ENCODE data around the gene OR51A7.

The OR51A7 gene

DNA sequence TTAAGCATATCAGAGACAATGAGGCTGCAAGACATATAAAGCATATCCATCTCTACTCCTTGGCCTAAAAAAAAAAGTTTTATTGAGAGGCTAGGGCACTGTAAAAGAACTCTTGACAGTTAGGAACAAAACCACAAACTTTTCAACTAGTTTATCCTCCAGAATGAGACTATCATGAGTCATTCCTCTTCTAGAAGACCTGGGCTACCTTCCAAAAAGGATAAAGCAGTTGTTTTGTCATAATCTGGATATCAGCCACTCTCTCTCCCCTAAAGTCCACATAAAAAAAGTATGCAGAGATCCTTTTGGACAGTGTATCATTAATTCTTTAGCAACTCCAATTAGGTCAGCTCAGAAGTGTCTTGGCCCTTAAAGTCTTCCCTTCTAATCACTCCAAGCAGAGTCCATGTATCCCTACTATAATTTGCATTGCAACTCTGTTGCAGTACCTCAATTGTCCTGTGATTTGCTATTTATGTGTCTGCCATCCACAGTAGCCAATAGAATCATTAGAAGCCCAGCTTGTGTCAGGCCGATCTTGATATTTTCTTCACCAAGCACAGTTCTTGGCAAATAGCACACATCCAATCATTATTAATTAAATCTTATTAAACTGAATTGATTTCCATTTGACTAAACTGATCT lies 11.5 kb upstream of the OR51A7 start:
- Histone ChIP-seq H3K79me2 (ENCODE audit: control insufficient read depth, insufficient read depth, low read length) (no peaks in the 10 kb centered on the region), H3K27ac (ENCODE audit: low read depth, low read length) (no peak overlapping the region), H3K9ac (ENCODE audit: low read length) (no peak overlapping the region), H3K4me2 (ENCODE audit: low read length) (no peak overlapping the region), H2AK5ac (ENCODE audit: low read length) (no peak overlapping the region), H2BK5ac (ENCODE audit: low read length) (no peak overlapping the region), H3K18ac (ENCODE audit: low read length) (no peak overlapping the region), H4K8ac (ENCODE audit: low read depth, low read length) (no peak overlapping the region), H3K4me3 (ENCODE audit: low read length) (no peak overlapping the region), H3K36me3 (ENCODE audit: control insufficient read depth, insufficient read depth, low read length) (no peaks in the 10 kb centered on the region), H3K79me1 (ENCODE audit: low read length) (no peaks in the 10 kb centered on the region), H4K5ac (ENCODE audit: low read length) (no peak overlapping the region), H3K23ac (ENCODE audit: low read length) (no peak overlapping the region), H2BK120ac (ENCODE audit: low read depth, low read length) (no peak overlapping the region), H3K27me3 (ENCODE audit: insufficient read depth, low read length, poor library complexity) (no peaks in the 10 kb centered on the region), H3K56ac (ENCODE audit: low read length) (no peak overlapping the region), H3K4me1 (ENCODE audit: control insufficient read depth, low read depth, low read length) (no peaks in the 10 kb centered on the region), H3K4ac (ENCODE audit: low read depth, low read length) (no peak overlapping the region), H2BK15ac (replicated peaks; ENCODE audit: low read depth) (no peak overlapping the region)
- peak; percentile 16 for DNase-seq
- WGBS (ENCODE audit: extremely low coverage, insufficient coverage, low lambda C conversion rate), result no CpG with 5 or more reads among the region's 1 CpG

DNA sequence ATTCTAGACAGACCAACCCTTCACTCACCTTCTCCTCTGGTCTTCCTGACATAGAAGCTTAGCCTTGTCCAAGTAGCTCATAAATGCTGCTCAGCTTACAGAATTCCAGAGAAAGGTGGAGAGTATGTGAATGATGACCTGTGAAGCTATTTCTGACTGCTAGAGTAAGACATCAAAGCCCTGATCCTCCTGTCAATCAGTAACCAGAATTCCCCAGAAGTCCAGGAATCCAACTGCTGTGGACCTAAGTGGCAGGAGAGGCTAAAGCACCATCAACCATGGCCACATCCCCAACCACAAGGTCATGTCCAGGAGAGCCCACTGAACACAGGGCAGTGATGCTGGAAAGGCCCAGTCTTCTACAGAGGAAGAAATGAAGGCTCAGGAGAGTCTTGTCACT lies 13.0 kb downstream of the OR51A7 start:
- no peaks in the 10 kb centered on the region for H3K79me2 ChIP-seq (ENCODE audit: control insufficient read depth, insufficient read depth, low read length)
- H3K9ac ChIP-seq (ENCODE audit: low read length), result no peak overlapping the region
- no peak overlapping the region for H4K5ac ChIP-seq (ENCODE audit: low read length)
- no peaks in the 10 kb centered on the region for H3K79me1 ChIP-seq (ENCODE audit: low read length)
- no peak for DNase-seq
- H3K18ac ChIP-seq (ENCODE audit: low read length), result no peak overlapping the region
- H4K8ac ChIP-seq (ENCODE audit: low read depth, low read length), result no peak overlapping the region
- H3K27ac ChIP-seq (ENCODE audit: low read depth, low read length), result no peak overlapping the region
- no peak overlapping the region for H2BK120ac ChIP-seq (ENCODE audit: low read depth, low read length)
- H2BK5ac ChIP-seq (ENCODE audit: low read length), result no peak overlapping the region
- H3K27me3 ChIP-seq (ENCODE audit: insufficient read depth, low read length, poor library complexity), result no peaks in the 10 kb centered on the region
- H2AK5ac ChIP-seq (ENCODE audit: low read length), result no peak overlapping the region
- no peak overlapping the region for H3K23ac ChIP-seq (ENCODE audit: low read length)
- no peaks in the 10 kb centered on the region for H3K36me3 ChIP-seq (ENCODE audit: control insufficient read depth, insufficient read depth, low read length)
- H3K4me2 ChIP-seq (ENCODE audit: low read length), result no peak overlapping the region
- no peak overlapping the region for H2BK15ac ChIP-seq (replicated peaks; ENCODE audit: low read depth)
- H3K56ac ChIP-seq (ENCODE audit: low read length), result no peak overlapping the region
- H3K4me3 ChIP-seq (ENCODE audit: low read length), result no peak overlapping the region
- no peak overlapping the region for H3K4ac ChIP-seq (ENCODE audit: low read depth, low read length)
- no peaks in the 10 kb centered on the region for H3K4me1 ChIP-seq (ENCODE audit: control insufficient read depth, low read depth, low read length)

DNA sequence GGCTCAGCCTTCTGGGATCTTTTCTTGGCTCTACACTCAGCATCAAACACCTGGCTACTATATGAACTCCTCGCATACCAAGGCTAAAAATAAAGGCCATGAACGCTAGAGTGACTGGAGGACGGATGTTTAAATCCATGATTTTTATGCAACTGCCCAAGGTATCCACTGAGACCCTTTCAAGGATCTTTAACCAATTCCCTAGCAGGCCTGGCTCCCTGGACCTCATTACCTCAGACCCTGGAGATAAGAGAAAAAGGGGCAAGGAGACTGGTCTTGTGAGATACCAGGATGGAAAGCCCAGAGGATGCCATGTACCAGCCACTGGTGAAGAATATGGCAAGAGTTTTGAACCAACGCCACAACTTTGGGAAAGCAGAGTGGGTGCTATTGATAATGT lies 15.7 kb downstream of the OR51A7 start, which contains the start of gene OR51G2:
Gene OR51G2 (minus strand): TSS at position 101 of the 400 bp plus-strand sequence. CDS start 3,687 bp downstream, outside the sequence.
- Histone ChIP-seq H3K27ac (ENCODE audit: low read depth, low read length) (no peak within 1 kb of the TSS), H3K23ac (ENCODE audit: low read length) (no peak within 1 kb of the TSS), H4K5ac (ENCODE audit: low read length) (no peak within 1 kb of the TSS), H3K18ac (ENCODE audit: low read length) (no peak within 1 kb of the TSS), H3K9ac (ENCODE audit: low read length) (no peak within 1 kb of the TSS), H4K8ac (ENCODE audit: low read depth, low read length) (no peak within 1 kb of the TSS), H3K4me3 (ENCODE audit: low read length) (no peak within 1 kb of the TSS), H3K4ac (ENCODE audit: low read depth, low read length) (no peak within 1 kb of the TSS), H3K79me2 (ENCODE audit: control insufficient read depth, insufficient read depth, low read length) (no peaks in the 10 kb centered on the region), H2BK5ac (ENCODE audit: low read length) (no peak within 1 kb of the TSS), H2BK15ac (replicated peaks; ENCODE audit: low read depth) (no peak within 1 kb of the TSS), H3K4me2 (ENCODE audit: low read length) (no peak within 1 kb of the TSS), H3K56ac (ENCODE audit: low read length) (no peak within 1 kb of the TSS), H2AK5ac (ENCODE audit: low read length) (no peak within 1 kb of the TSS), H3K27me3 (ENCODE audit: insufficient read depth, low read length, poor library complexity) (no peaks in the 10 kb centered on the region), H3K36me3 (ENCODE audit: control insufficient read depth, insufficient read depth, low read length) (no peaks in the 10 kb centered on the region), H3K79me1 (ENCODE audit: low read length) (no peaks in the 10 kb centered on the region), H3K4me1 (ENCODE audit: control insufficient read depth, low read depth, low read length) (no peaks in the 10 kb centered on the region), H2BK120ac (ENCODE audit: low read depth, low read length) (no peak within 1 kb of the TSS)
- no peak for DNase-seq
- no CpG with 5 or more reads among the region's 4 CpGs for WGBS (ENCODE audit: extremely low coverage, insufficient coverage, low lambda C conversion rate)

DNA sequence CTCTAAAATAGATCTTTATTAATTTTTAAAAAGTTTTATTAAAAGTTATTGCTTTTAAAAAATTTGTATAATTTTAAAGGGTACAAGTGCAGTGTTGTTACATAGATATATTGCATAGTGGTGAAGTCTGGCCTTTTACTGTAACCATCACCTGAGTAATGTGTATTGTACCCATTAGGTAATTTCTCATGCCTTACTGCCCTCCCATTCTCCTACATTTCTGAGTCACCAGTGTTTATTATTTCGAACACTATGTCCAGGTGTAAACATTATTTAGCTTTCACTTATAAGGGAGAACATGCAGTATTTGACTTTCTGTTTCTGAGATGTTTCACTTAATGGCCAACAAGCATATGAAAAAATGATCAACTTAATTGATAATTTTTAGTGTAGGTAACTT lies 18.2 kb downstream of the OR51A7 start:
- no peak overlapping the region for H4K8ac ChIP-seq (ENCODE audit: low read depth, low read length)
- no peak overlapping the region for H2AK5ac ChIP-seq (ENCODE audit: low read length)
- no peaks in the 10 kb centered on the region for H3K79me1 ChIP-seq (ENCODE audit: low read length)
- no peak overlapping the region for H3K27ac ChIP-seq (ENCODE audit: low read depth, low read length)
- H3K4me2 ChIP-seq (ENCODE audit: low read length), result no peak overlapping the region
- WGBS (ENCODE audit: extremely low coverage, insufficient coverage, low lambda C conversion rate), result no CpG with 5 or more reads among the region's 1 CpG
- H3K79me2 ChIP-seq (ENCODE audit: control insufficient read depth, insufficient read depth, low read length), result no peaks in the 10 kb centered on the region
- no peak overlapping the region for H3K56ac ChIP-seq (ENCODE audit: low read length)
- no peaks in the 10 kb centered on the region for H3K36me3 ChIP-seq (ENCODE audit: control insufficient read depth, insufficient read depth, low read length)
- H3K27me3 ChIP-seq (ENCODE audit: insufficient read depth, low read length, poor library complexity), result no peaks in the 10 kb centered on the region
- no peak overlapping the region for H3K23ac ChIP-seq (ENCODE audit: low read length)
- no peak overlapping the region for H3K18ac ChIP-seq (ENCODE audit: low read length)
- DNase-seq, result no peak
- no peaks in the 10 kb centered on the region for H3K4me1 ChIP-seq (ENCODE audit: control insufficient read depth, low read depth, low read length)
- H4K5ac ChIP-seq (ENCODE audit: low read length), result no peak overlapping the region
- H2BK120ac ChIP-seq (ENCODE audit: low read depth, low read length), result no peak overlapping the region
- H3K4me3 ChIP-seq (ENCODE audit: low read length), result no peak overlapping the region
- no peak overlapping the region for H2BK15ac ChIP-seq (replicated peaks; ENCODE audit: low read depth)
- H3K9ac ChIP-seq (ENCODE audit: low read length), result no peak overlapping the region
- no peak overlapping the region for H3K4ac ChIP-seq (ENCODE audit: low read depth, low read length)
- H2BK5ac ChIP-seq (ENCODE audit: low read length), result no peak overlapping the region

DNA sequence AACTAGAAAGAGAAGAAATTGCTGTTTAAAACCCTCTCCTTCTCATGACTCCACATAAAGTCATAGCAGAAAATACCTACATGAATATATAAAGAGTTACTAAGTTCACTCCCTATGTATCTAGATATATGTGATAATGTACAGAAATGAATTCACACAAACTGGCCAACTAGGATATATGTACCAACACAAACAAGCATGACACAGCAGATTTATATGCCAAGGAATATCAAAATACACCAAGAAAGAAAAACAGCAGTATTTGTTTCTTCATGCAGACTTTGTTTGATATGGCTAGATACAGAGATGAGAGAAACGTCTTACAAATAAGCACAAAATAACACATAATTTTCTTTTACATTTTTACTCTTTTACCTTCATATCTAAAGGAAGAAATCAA lies 18.7 kb downstream of the OR51A7 start:
- Histone ChIP-seq H3K27ac (ENCODE audit: low read depth, low read length) (no peak overlapping the region), H4K8ac (ENCODE audit: low read depth, low read length) (no peak overlapping the region)

DNA sequence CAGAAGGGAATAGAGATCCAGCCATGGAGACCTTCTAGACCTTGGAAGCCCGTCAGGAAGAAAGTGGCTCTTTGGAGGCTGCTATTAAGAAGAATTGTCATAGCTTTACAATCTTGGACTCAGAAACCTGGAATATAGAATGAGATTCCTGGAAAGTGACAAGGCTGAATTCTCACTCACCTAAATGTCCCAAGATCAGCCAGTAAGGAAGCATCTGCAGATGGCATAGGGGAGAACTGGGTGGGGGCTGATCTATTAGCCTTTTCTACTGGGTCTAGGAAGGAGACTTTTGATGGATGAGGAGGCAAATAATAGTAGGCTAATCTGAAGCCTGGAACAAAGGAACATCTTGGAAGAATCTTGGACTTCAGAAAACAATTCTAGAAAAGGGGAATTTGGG lies 20.7 kb downstream of the OR51A7 start, which contains the start of gene OR51G1:
Gene OR51G1 (minus strand): TSS at position 101 of the 400 bp plus-strand sequence. CDS start 0 bp downstream, at position 101.
- Histone ChIP-seq H3K79me2 (ENCODE audit: control insufficient read depth, insufficient read depth, low read length) (no peaks in the 10 kb centered on the region), H4K8ac (ENCODE audit: low read depth, low read length) (no peak within 1 kb of the TSS), H2AK5ac (ENCODE audit: low read length) (no peak within 1 kb of the TSS), H3K18ac (ENCODE audit: low read length) (no peak within 1 kb of the TSS), H3K4ac (ENCODE audit: low read depth, low read length) (no peak within 1 kb of the TSS), H3K27ac (ENCODE audit: low read depth, low read length) (no peak within 1 kb of the TSS), H3K79me1 (ENCODE audit: low read length) (no peaks in the 10 kb centered on the region), H3K36me3 (ENCODE audit: control insufficient read depth, insufficient read depth, low read length) (no peaks in the 10 kb centered on the region), H2BK15ac (replicated peaks; ENCODE audit: low read depth) (no peak within 1 kb of the TSS), H2BK120ac (ENCODE audit: low read depth, low read length) (no peak within 1 kb of the TSS), H3K56ac (ENCODE audit: low read length) (no peak within 1 kb of the TSS), H3K9ac (ENCODE audit: low read length) (no peak within 1 kb of the TSS), H3K4me3 (ENCODE audit: low read length) (no peak within 1 kb of the TSS), H4K5ac (ENCODE audit: low read length) (no peak within 1 kb of the TSS), H2BK5ac (ENCODE audit: low read length) (no peak within 1 kb of the TSS), H3K27me3 (ENCODE audit: insufficient read depth, low read length, poor library complexity) (no peaks in the 10 kb centered on the region), H3K23ac (ENCODE audit: low read length) (no peak within 1 kb of the TSS), H3K4me2 (ENCODE audit: low read length) (no peak within 1 kb of the TSS), H3K4me1 (ENCODE audit: control insufficient read depth, low read depth, low read length) (no peaks in the 10 kb centered on the region)
- WGBS (ENCODE audit: extremely low coverage, insufficient coverage, low lambda C conversion rate), result no CpG with 5 or more reads among the region's 1 CpG
- no peak for DNase-seq

More for the DNA sequence above, 18.7 kb downstream of the OR51A7 start:
- H3K36me3 ChIP-seq (ENCODE audit: control insufficient read depth, insufficient read depth, low read length), result no peaks in the 10 kb centered on the region
- no peak overlapping the region for H3K56ac ChIP-seq (ENCODE audit: low read length)
- H3K4ac ChIP-seq (ENCODE audit: low read depth, low read length), result no peak overlapping the region
- H3K18ac ChIP-seq (ENCODE audit: low read length), result no peak overlapping the region
- no peak overlapping the region for H4K5ac ChIP-seq (ENCODE audit: low read length)
- WGBS (ENCODE audit: extremely low coverage, insufficient coverage, low lambda C conversion rate), result no CpG with 5 or more reads among the region's 1 CpG
- no peak overlapping the region for H2BK15ac ChIP-seq (replicated peaks; ENCODE audit: low read depth)
- DNase-seq, result no peak
- no peak overlapping the region for H2AK5ac ChIP-seq (ENCODE audit: low read length)
- no peaks in the 10 kb centered on the region for H3K4me1 ChIP-seq (ENCODE audit: control insufficient read depth, low read depth, low read length)
- H3K4me2 ChIP-seq (ENCODE audit: low read length), result no peak overlapping the region
- H2BK120ac ChIP-seq (ENCODE audit: low read depth, low read length), result no peak overlapping the region
- no peak overlapping the region for H2BK5ac ChIP-seq (ENCODE audit: low read length)
- H3K4me3 ChIP-seq (ENCODE audit: low read length), result no peak overlapping the region
- no peak overlapping the region for H3K23ac ChIP-seq (ENCODE audit: low read length)
- no peaks in the 10 kb centered on the region for H3K79me1 ChIP-seq (ENCODE audit: low read length)
- no peaks in the 10 kb centered on the region for H3K79me2 ChIP-seq (ENCODE audit: control insufficient read depth, insufficient read depth, low read length)
- H3K27me3 ChIP-seq (ENCODE audit: insufficient read depth, low read length, poor library complexity), result no peaks in the 10 kb centered on the region
- no peak overlapping the region for H3K9ac ChIP-seq (ENCODE audit: low read length)

Measured in mesendoderm (in vitro differentiated cells).